ENCODE data around the gene ELK3.
A peak's percentile ranks its signal among the peaks of the same experiment; 100 is the strongest.

ELK3 gene

GRCh38 chr12:96250119-96250685 is 56.0 kb downstream of the ELK3 start:
- no peak for DNase-seq (ENCODE audit: low read depth)
- TF ChIP-seq CTCF (conservative IDR thresholded peaks at IDR 0.05; ENCODE audit: low read depth, low read length) = no peak
- no peak overlapping the region for H3K4me3 ChIP-seq (ENCODE audit: low read depth, low read length)

- no peak for TF ChIP-seq CTCF (conservative IDR thresholded peaks at IDR 0.05; ENCODE audit: low read depth, low read length)
- peak; percentile 71 for DNase-seq (ENCODE audit: low read depth)
- H3K4me3 ChIP-seq (ENCODE audit: low read depth, low read length) = no peak overlapping the region
Measured at GRCh38 chr12:96255077-96255476, 60.9 kb downstream of the ELK3 start.

GRCh38 chr12:96256672-96257361 is 62.6 kb downstream of the ELK3 start:
- H3K4me3 ChIP-seq (ENCODE audit: low read depth, low read length) = no peak overlapping the region
- no peak for TF ChIP-seq CTCF (conservative IDR thresholded peaks at IDR 0.05; ENCODE audit: low read depth, low read length)
- no peak for DNase-seq (ENCODE audit: low read depth)

- TF ChIP-seq CTCF (conservative IDR thresholded peaks at IDR 0.05; ENCODE audit: low read depth, low read length) = no peak
- H3K4me3 ChIP-seq (ENCODE audit: low read depth, low read length) = no peak overlapping the region
- DNase-seq (ENCODE audit: low read depth) = no peak
Measured at GRCh38 chr12:96257550-96258103, 63.5 kb downstream of the ELK3 start.

- H3K4me3 ChIP-seq (ENCODE audit: low read depth, low read length) = no peak overlapping the region
- no peak for TF ChIP-seq CTCF (conservative IDR thresholded peaks at IDR 0.05; ENCODE audit: low read depth, low read length)
- DNase-seq (ENCODE audit: low read depth) = peak; percentile 95
Measured at GRCh38 chr12:96258104-96258961, 64.2 kb downstream of the ELK3 start.

- no peak for DNase-seq (ENCODE audit: low read depth)
- TF ChIP-seq CTCF (conservative IDR thresholded peaks at IDR 0.05; ENCODE audit: low read depth, low read length) = no peak
- H3K4me3 ChIP-seq (ENCODE audit: low read depth, low read length) = no peak overlapping the region
Measured at GRCh38 chr12:96260231-96260630, 66.1 kb downstream of the ELK3 start.
